NCI-H526 treated with DMSO at 0.1 percent for 48 hours (cell line): ENCODE results near the gene ZNF804B.

Source experiments
- DNase-seq: peaks from one replicate; lab custom pipeline; 2025; lab: John Stamatoyannopoulos, UW

Gene ZNF804B

DNA sequence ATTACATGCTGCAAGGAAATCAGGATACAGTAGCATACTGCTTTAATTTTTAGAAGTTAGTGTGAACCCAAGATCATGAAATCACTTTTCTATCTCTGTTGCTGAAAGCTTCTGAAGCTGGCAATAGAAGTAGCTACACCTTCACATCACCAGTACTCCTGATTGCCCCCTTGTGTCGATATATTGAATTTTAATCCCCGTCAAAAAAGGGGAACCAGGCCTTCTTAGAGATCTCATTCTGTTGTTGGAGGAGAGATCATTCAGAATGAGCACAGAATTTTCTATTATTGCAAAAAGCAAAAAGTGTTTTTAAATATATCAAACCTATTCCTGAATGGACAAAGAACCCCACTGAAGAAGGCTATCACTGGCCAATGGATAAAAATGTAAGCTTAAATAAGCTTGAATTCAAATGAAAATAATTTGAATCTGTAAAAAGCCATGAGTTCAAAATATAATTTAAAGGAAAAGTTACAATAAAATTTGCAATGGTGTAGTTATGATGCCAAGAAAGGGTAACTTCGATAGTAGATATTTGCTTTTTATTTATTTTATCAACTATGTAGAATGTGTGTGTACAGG, 75.7 kb downstream of the ZNF804B start:
- DNase-seq, result peak; percentile 36

DNA sequence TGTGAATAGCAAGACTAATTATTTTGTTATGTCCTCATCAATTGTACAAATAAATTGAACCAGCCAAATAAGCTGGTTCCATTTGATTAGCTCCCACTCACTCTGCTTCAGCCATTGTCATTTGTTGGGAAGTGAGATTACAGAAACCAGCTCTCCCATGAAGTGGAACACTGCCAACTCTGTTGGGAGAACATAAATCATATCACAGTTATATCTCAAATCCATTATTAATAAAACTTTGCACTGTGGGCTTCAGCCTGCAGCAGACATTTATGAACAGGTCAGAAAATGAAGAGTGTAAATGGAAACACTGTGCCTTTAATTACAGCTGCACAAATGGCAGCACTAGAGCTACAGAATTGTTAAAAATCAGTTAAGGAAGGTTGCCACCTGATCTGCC, 82.7 kb downstream of the ZNF804B start:
- no peak for DNase-seq

DNA sequence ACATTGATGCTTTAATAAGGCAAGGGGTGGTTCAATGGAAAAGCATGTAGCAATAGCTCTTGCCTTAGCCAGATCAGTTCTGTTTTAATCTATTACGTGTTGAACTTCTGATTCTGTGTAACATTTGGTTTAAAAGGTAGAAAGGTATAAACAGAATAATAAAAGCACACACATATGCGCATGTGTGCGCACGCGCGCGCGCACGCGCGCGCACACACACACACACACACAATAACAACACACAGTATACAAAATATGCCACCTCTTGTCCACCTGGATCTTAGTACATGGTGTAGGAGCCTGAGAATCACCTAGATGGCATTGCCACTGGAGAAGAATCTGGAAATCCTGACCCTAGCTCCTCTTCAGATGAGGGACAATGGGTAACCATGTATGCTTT, 85.6 kb downstream of the ZNF804B start:
- no peak for DNase-seq

DNA sequence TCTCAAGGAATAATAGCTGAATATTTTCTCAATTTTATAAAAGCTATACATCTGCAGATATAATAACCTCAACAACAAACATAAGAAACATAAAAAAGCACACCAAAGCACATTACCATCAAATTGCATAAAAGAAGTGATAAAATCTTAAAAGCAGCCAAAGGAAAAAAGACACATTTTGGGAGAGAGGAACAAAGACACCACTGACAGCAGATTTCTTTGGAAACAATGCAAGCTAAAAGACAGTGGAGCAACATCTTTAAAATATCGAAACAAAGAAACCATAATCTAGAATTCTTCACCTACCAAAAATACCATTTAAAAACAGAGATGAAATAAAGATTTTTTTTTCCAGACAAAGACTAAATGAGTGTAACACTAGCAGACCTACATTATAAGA, 91.7 kb downstream of the ZNF804B start:
- no peak for DNase-seq

DNA sequence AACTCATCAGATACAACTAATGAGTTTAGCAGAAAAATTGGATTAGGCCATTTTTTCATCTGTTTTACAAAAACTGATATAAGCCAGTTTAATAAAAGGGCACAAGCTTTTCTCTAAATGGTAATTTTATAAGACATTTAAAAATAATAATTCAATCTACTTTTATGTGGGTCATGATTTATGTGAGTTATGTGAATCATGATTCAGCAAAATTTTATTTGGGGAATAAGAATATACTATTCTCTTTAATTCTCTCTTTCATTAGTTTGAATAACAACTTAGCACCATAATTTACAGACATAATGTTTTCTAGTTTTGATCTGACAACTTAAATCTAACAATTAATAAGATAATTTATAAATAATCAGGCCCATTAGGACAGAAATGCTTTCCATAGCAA, 99.8 kb downstream of the ZNF804B start:
- no peak for DNase-seq

DNA sequence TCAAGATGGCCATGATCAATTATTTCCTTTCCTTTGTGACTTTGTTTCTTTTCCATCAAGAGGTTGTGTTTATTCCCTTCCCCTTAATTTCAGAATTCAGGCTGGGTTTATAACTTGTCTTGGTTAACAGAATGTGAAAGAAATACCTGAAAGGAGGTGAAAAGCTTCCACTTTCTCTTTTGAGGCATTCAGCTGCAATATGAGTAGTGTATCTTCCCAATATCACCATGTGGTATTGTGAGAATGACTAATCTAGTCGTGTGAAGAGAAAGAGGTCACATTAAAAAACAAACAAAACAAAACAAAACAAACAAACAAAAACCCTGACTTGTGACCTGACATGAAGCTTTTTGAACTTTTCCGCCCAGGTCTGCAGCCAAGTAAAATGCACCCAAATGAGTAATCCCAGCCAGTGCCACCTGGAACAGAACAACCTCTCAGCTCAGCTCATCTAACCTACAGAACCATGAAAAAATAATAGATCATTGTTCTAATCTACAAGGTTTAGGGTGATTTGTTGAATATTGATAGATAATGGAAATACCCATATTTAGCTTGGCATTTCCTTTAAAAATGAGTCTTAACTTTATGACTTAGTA, 106.9 kb downstream of the ZNF804B start:
- DNase-seq, result no peak

DNA sequence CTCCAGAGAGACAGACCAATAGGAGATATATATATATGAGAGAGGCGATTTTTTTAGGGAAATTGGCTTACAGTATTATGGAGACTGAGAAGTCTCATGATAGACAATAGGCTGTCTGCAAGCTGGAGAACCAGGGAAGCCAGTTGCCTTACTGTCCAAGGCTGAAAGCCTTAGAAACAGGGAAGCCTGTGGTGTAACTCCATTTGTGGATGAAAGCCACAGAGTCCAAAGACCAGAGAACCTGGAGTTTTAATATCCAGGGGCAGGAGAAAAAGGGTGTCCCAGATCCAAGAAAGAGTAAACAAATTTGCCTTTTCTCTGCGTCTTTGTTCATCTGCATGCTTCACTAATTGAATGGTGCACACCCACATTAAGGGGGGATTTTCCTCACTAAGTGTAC, 107.7 kb downstream of the ZNF804B start:
- DNase-seq, result no peak

DNA sequence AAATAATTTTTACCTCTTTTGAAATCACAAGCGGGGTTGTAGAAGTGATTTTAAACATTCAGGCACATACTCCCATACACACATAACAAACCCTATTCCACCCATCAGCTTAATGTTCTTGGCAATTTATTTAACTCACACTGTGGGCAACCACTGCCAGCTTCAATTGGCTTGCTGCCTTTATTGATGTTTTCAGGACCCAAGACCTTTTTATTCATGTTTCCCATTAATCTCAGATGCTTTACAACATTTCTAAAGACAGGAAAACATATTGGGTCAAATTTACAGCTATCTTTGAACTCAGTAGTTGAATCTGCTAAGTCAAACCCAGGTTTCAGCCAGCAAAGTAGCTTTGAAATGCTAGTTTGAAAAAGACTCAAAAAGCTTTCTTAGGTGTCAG, 109.0 kb downstream of the ZNF804B start:
- no peak for DNase-seq

DNA sequence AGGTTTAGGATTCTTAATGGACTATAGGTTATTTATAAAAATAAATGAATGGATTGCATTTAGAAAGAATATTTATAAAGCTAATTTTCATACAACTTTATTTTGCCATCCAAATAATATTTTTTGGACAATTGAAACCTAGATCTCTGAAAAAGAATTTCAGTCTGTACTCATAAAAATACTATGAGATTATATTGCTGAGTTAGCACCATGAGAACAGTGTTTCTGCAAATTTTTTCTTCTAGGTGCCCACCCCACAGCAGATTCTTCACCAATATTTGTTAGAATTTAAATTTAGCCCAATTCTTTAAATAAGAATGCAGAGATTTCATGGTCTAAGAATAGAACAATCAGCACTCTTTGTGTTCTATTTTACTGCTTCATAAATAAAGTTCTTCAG, 121.6 kb downstream of the ZNF804B start:
- no peak for DNase-seq

DNA sequence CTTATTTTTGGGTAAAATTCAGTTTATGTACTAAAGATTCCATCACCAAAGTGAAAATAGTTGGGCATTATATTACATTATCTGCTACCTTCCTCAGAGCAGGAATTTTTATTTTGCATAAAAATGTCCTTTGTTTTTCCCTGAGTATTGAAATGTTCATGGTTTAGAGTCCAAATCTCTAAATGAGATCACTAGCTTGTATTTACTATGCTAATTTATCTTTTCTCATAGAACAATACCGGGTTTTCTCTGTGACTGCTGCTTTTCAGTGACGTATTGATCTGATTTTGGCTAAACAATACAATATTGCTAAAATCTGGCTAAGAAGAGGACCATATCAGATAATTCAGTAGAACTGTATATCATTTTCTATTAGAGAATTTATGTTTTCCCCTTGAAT, 125.6 kb downstream of the ZNF804B start:
- no peak for DNase-seq

DNA sequence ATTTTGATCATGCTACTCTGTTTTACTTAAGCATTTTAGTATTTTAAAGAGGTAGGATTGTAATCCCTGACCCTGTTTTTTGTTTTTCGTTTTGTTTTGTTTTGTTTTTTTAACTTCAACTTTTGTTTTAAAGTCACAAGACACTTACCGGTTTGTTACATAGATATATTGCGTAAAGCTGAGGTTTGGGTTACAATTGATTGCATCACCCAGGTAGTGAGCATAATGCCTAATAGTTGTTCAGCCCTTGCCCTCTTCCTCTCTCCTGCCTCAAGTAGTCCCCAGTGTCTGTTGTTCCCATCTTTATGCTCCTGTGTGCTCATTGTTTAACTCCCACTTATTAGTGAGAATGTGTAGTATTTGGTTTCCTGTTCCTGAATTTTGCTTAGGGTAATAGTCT, 129.2 kb downstream of the ZNF804B start:
- no peak for DNase-seq

DNA sequence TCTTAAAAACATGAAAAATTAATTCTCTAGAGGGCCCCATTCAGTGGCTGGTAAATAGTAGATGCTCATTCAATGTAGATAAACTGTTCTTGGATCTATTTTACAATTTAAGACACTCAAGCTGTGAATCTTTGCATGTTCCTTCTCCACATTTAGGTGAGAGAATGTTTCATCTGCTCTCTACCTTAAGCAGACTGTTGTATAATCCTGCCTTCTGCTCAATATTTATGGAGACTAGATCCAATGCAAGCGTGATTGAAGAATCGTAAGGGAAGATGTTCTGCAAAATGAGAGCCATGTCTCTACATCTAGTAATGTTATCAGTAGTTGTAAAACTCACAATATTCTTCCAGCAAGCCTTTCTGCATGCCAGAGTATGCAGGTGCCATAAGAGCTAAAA, 151.0 kb downstream of the ZNF804B start:
- DNase-seq, result no peak

DNA sequence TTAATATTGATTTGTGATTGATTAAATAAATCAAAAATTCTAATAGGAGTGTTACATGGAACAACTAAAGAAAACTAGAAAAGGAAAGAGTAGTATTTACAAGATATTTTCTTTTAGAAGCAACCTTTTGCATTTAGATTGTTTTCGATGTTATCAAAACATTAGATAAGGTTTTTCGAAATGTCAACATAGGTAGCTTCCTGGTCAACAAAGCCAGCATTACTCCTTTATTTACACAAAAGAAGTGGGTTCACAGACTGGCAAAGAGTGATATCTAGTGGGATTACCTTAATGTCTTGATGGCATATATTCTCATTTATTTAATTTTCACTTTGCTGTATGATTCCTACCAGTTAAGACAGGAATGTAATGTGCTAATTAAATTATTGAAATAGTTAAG, 153.4 kb downstream of the ZNF804B start:
- no peak for DNase-seq

DNA sequence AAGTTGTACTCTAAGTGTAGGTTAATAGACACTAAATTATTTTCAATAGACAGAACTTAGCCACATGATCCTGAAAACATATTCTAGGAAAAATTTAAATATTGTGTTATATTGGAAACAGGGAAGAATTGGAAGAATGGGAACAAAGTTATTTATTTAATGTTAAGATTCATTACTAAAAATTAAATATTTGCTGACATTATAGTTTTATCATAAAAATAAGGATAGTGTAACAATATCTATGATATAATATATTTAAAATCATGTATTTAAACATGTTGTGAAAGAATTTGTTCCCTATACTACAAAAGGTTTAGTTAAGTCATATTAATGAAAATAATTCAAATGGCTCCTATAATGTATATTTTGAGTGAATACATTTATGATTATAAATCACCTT, 156.1 kb downstream of the ZNF804B start:
- no peak for DNase-seq

DNA sequence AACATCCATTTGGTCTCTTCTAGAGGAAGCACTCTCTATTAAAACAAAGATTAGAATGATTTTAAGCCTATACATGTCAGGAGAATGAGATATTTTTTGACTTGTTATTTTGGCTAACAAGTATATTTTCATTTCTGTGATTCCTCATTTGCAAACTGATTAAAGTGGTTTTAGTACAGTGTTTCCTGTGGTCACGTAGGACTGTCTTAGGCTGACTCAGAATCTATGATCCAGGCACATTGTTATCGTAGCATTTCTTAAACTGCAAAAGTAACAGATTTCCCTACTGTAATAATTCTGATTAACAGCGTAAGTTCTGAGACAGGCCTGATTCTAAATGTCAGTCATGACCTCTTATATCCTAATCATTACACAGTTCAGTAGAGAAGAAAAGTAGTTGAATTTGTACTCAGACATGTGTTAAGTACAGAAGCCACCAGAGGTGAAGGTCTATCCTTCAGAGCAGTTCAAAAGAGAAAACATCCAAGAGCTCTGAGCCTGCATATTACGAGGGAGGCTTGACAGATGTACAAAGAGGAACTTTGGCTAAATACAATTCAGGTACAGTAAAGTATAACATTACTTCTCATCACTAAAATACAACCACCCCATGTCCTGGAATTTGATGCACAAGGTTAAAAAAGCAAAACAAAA, 160.1 kb downstream of the ZNF804B start:
- DNase-seq, result no peak

DNA sequence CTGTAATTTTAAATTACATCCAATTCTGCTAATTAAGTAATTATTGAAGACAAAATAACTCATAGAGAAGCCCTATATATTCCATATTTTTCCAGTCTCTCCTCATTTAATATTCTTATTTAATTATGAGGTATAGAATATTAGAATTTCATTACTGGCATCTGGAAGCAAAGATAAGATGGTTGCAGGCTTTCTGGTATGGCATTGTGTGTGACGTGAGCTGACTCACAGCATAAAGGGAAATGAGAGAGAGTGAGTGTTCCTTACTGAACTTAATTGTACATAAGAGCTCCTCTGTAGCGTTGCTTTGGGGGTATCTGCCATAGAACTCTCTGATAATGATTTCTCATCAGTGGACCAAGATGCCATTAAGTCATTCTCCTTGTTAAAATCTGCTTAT, 163.4 kb downstream of the ZNF804B start:
- DNase-seq, result no peak

DNA sequence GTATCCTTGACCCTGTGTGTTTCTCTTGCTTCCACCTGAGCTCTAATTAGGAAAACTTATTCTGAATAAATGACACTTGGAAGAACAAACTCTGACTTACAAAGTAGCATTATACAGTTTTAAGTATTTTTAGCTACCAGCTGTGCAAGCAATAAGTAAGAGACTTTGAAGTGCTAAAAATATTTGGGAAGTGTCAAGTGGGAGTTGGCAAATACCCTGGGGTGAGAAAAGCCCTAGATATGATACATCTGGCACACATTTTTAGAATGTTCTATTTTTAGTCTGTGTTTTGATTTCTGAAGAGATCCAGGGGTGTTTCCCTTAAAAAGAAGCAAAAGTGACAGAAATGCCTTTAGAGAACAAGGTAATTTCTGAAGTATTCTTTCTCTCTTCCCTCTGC, 168.8 kb downstream of the ZNF804B start:
- no peak for DNase-seq

DNA sequence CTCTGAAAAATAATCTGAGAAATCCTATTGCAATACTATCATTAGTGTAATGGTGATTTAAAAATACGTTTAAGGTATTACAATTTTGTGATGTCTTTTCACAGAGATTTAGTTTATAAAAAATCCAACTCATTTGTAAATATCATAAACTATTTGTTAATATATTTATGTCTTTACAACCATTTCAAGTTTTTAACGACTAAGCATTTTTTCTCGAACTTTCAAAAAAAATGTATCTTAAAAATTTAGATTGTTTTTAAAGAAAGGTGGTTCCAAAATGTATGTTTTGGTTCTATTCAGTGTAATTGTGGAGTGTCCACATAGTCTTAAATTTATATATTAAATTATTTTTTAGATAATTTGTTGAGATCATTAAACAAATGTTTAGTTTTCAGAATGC, 170.2 kb downstream of the ZNF804B start:
- DNase-seq, result no peak

DNA sequence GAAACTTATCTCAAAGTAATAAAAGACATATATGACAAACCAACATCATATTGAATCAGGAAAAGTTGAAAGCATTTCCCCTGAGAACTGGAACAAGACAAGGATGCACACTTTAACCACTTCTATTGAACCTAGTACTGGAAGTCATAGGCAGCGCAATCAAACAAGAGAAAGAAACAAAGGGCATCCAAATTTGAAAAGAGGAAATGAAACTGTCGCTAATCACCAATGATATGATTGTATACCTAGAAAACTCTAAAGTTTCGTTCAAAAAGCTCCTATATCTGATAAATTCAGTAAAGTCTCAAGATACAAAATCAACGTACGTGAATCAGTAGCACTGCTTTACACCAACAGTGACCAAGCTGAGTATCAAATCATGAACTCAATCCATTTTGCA, 173.8 kb downstream of the ZNF804B start:
- no peak for DNase-seq

DNA sequence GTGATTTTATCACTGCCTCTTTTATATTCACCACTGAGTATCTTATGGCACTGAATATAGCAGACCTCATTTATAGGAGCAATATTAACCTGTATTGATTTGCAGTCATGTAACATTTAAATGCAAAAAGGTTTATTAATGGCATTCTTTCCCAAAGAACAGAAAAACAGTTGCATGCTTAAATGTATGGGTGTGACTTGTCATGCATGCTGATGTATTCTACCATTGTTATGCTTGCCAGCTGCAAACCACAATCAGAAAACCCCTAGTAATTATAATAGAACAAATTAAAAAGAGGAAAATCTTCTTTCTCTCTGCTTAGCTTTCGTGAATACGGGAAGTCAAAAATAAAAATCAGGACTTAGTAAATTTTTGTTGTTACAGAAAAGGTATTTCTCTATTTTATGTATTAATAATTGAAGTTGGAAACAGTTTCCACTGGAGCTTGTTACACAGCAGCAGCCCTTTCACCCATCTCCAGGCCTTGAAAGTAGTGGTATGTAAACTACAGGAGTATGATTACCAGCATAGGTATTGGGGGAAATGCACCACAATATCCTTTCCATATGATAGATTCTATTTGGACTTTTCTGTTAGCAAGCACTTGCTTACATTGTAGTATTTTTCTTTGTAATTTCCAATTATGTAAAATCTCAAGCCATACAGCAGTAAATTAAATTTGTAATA, 183.5 kb downstream of the ZNF804B start:
- no peak for DNase-seq

DNA sequence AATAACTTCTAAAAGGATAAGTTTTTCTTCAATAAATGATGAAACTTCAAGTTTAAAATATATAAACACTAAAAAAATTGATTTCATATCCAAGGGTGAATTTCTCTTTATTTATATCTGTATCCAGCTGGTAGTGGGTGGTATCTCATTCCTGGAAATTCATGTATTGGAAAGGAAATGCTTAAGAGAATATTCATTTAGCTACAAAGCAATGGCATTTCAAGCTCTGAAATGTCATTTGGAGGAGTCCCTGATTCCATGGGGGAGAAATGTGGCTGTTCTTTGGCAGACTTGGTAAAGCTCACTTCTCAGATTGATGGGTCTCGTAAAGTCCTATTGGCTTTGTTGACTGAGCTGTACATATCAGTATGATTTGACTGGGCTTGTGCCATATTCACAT, 192.3 kb downstream of the ZNF804B start:
- no peak for DNase-seq

DNA sequence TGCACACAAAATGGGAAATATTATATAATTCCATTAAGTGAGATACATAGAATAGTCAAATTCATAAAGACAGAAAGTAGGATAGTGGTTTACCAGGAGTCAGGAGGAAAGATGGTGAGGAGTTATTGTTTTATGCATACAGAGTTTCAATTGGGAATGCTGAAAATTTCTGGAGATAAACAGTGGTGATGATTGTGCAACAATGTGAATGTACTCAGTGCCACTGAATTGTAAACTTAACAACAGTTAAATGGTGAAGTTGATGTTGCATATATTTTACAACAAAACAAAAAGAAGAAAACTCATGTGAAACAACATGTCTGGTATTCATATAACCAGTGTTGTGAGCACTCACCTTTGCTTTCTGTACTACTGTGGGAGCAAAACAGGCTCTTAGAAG, 204.9 kb downstream of the ZNF804B start:
- no peak for DNase-seq

DNA sequence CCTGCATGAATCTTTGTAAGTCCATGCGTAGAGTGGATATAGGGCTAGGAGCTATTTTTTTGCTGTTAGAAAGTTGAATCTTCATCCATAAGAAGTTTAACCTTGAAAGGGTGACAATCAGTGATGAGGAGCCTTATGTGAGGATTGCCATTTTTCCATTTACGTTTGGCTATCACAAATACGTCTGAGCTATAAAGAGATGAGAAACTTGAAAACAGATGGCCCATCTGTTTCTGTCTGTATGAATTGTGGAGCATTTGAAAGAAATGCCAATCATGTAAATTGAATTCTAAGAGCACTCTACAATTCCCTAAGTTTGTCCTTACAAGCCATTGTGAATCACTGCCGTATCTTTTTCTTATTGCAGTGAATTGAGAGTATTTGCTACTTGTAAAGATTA, 205.9 kb downstream of the ZNF804B start:
- no peak for DNase-seq
